HFFc6 (cell line): ENCODE measurements around the gene AUTS2. TPM values are rescaled to one million over a fixed set of nuclear protein-coding genes. Genes with fewer than 3 reads are reported as not detected.

Experiments used
- DNase-seq: peaks from one replicate; pipeline ENCODE4 v3.0.0-alpha.2; 2018
- H3K27ac Mint-ChIP-seq: 2 replicates; pipeline ENCODE4 v1.8.0; 2020; ENCODE audit warnings: mild to moderate bottlenecking, mixed read lengths
- H3K27me3 Mint-ChIP-seq: 2 replicates; pipeline ENCODE4 v1.8.0; 2021; ENCODE audit warnings: mild to moderate bottlenecking, moderate library complexity, mixed read lengths; ENCODE audit not compliant: insufficient read depth
- H3K36me3 Mint-ChIP-seq: 2 replicates; pipeline ENCODE4 v1.8.0; 2021; ENCODE audit warnings: low read depth, mixed read lengths
- H3K4me1 Mint-ChIP-seq: 2 replicates; pipeline ENCODE4 v1.8.0; 2020; ENCODE audit warnings: low read depth, mixed read lengths
- H3K4me3 Mint-ChIP-seq: 2 replicates; pipeline ENCODE4 v1.8.0; 2020; ENCODE audit warnings: mild to moderate bottlenecking, moderate library complexity, mixed read lengths
- H3K9me3 Mint-ChIP-seq: 2 replicates; pipeline ENCODE4 v1.8.0; 2020; ENCODE audit warnings: mild to moderate bottlenecking, mixed read lengths
- CTCF ChIP-seq: fragments of 200-600 bp; sonication (generic); IDR thresholded peaks from 2 replicates; pipeline ENCODE4 v1.5.0; 2021; ENCODE audit warnings: antibody characterized with exemption, mild to moderate bottlenecking
- total RNA-seq, 6 experiments: library from RNA; stranded (reverse); fragmentation: NEBNext Ultra II Directional; extraction: Animal tissue kit (Norgen Biotek cat#: 25700); gene quantifications; 2 replicates in 1 of 6; 3 replicates in 5 of 6; pipeline ENCODE4 v1.2.3, GENCODE V29; 2021

AUTS2 gene
- total RNA-seq, 6 experiments from 2014 or later, result 0.02 to 0.19 (median 0.16) TPM; not detected in 2

- H3K27ac Mint-ChIP-seq, result no peak overlapping the region
- no peak overlapping the region for H3K4me3 Mint-ChIP-seq
- no peak for DNase-seq
- no peaks in the 10 kb centered on the region for H3K36me3 Mint-ChIP-seq
- TF ChIP-seq CTCF, result no peak
- H3K4me1 Mint-ChIP-seq, result no peaks in the 10 kb centered on the region
- no peaks in the 10 kb centered on the region for H3K9me3 Mint-ChIP-seq
- H3K27me3 Mint-ChIP-seq, result no peaks in the 10 kb centered on the region
Observed at GRCh38 chr7:69612981-69613380, 14.7 kb downstream of the AUTS2 start.

GRCh38 chr7:69613846-69614245 is 15.6 kb downstream of the AUTS2 start:
- H3K27ac Mint-ChIP-seq, result no peak overlapping the region
- no peak for DNase-seq
- no peaks in the 10 kb centered on the region for H3K36me3 Mint-ChIP-seq
- H3K27me3 Mint-ChIP-seq, result no peaks in the 10 kb centered on the region
- no peaks in the 10 kb centered on the region for H3K4me1 Mint-ChIP-seq
- no peaks in the 10 kb centered on the region for H3K9me3 Mint-ChIP-seq
- H3K4me3 Mint-ChIP-seq, result no peak overlapping the region
- TF ChIP-seq CTCF, result no peak

- Mint-ChIP-seq H3K4me1 (no peaks in the 10 kb centered on the region), H3K4me3 (no peak overlapping the region), H3K27me3 (no peaks in the 10 kb centered on the region), H3K27ac (no peak overlapping the region), H3K36me3 (no peaks in the 10 kb centered on the region), H3K9me3 (0 out of 2 replicates have a peak, but pooled peaks cover 7% of the 10 kb centered on the region)
- no peak for DNase-seq
- TF ChIP-seq CTCF, result no peak
Observed at GRCh38 chr7:69615685-69616084, 17.4 kb downstream of the AUTS2 start.

GRCh38 chr7:69617364-69617763 is 19.1 kb downstream of the AUTS2 start:
- Mint-ChIP-seq H3K27me3 (no peaks in the 10 kb centered on the region), H3K4me3 (no peak overlapping the region), H3K9me3 (0 out of 2 replicates have a peak, but pooled peaks cover 11% of the 10 kb centered on the region), H3K4me1 (no peaks in the 10 kb centered on the region), H3K27ac (no peak overlapping the region), H3K36me3 (no peaks in the 10 kb centered on the region)
- DNase-seq, result no peak
- no peak for TF ChIP-seq CTCF

- Mint-ChIP-seq H3K27ac (no peak overlapping the region), H3K9me3 (peaks cover 17% of the 10 kb centered on the region), H3K4me1 (no peaks in the 10 kb centered on the region), H3K4me3 (no peak overlapping the region), H3K36me3 (no peaks in the 10 kb centered on the region), H3K27me3 (no peaks in the 10 kb centered on the region)
- no peak for TF ChIP-seq CTCF
- no peak for DNase-seq
Observed at GRCh38 chr7:69619054-69619453, 20.8 kb downstream of the AUTS2 start.

GRCh38 chr7:69619635-69620034 is 21.4 kb downstream of the AUTS2 start:
- H3K9me3 Mint-ChIP-seq, result peaks cover 23% of the 10 kb centered on the region
- H3K4me3 Mint-ChIP-seq, result no peak overlapping the region
- H3K36me3 Mint-ChIP-seq, result no peaks in the 10 kb centered on the region
- no peaks in the 10 kb centered on the region for H3K4me1 Mint-ChIP-seq
- DNase-seq, result no peak
- H3K27me3 Mint-ChIP-seq, result no peaks in the 10 kb centered on the region
- no peak overlapping the region for H3K27ac Mint-ChIP-seq
- TF ChIP-seq CTCF, result no peak
